Progenitor cell of endocrine pancreas (in vitro differentiated cells): ENCODE measurements around the gene ESPNL. TPM values are rescaled to one million over a fixed set of nuclear protein-coding genes. Genes with fewer than 3 reads are reported as not detected.
A peak's percentile ranks its signal among the peaks of the same experiment; 100 is the strongest.

Source experiments
- DNase-seq: peaks from one replicate; pipeline ENCODE4 v3.0.0; 2021; ENCODE audit warnings: low spot score; ENCODE audit not compliant: unreplicated experiment
- H3K27ac Mint-ChIP-seq: 2 replicates; pipeline ENCODE4 v1.8.0; 2021; ENCODE audit warnings: mild to moderate bottlenecking, moderate library complexity, mixed read lengths
- H3K27me3 Mint-ChIP-seq: 2 replicates; pipeline ENCODE4 v1.8.0; 2021; ENCODE audit warnings: mixed read lengths
- H3K36me3 Mint-ChIP-seq: 2 replicates; pipeline ENCODE4 v1.8.0; 2022; ENCODE audit warnings: mixed read lengths; ENCODE audit not compliant: insufficient read depth
- H3K4me1 Mint-ChIP-seq: 2 replicates; pipeline ENCODE4 v1.8.0; 2021; ENCODE audit warnings: low read depth, mixed read lengths
- H3K4me3 Mint-ChIP-seq: 2 replicates; pipeline ENCODE4 v1.8.0; 2021; ENCODE audit warnings: low read depth, mild to moderate bottlenecking, moderate library complexity, mixed read lengths
- H3K9me3 Mint-ChIP-seq: 2 replicates; pipeline ENCODE4 v1.8.0; 2021; ENCODE audit warnings: low read depth, mixed read lengths
- total RNA-seq: library from RNA; stranded (reverse); gene quantifications from 2 replicates; pipeline ENCODE4 v1.2.1, GENCODE V29; 2021
- TF ChIP-seq, protein P1 (sequence below): fragments of 200-600 bp; sonication (generic); IDR thresholded peaks from one replicate; pipeline ENCODE4 v1.5.0; 2021; ENCODE audit warnings: antibody characterized with exemption, mild to moderate bottlenecking; ENCODE audit not compliant: unreplicated experiment

Gene ESPNL
- total RNA-seq, 1 donor from 2014 or later: 0.31 TPM

DNA sequence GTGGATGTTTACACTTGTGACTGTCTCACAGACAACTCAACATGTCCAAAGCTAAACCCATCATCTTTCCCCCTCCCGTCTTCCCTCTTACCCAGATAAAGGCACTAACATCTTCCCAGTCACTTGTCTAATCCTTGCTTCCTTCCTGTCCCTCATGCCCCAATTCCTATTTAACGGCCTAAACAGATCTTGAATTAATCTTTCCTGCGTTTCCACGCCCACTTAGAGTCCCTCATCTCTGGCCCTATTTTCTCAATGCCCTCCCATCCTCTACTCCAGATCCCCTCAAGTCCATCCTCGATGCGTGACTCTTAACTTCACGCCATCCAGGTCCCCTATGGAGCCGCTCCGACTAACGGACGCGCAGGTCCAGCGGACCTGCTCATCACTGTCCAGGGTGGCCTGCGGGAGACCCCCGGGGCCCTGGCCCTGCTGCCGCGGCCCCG lies 40.0 kb upstream of the ESPNL start:
- TF ChIP-seq, protein P1, sequence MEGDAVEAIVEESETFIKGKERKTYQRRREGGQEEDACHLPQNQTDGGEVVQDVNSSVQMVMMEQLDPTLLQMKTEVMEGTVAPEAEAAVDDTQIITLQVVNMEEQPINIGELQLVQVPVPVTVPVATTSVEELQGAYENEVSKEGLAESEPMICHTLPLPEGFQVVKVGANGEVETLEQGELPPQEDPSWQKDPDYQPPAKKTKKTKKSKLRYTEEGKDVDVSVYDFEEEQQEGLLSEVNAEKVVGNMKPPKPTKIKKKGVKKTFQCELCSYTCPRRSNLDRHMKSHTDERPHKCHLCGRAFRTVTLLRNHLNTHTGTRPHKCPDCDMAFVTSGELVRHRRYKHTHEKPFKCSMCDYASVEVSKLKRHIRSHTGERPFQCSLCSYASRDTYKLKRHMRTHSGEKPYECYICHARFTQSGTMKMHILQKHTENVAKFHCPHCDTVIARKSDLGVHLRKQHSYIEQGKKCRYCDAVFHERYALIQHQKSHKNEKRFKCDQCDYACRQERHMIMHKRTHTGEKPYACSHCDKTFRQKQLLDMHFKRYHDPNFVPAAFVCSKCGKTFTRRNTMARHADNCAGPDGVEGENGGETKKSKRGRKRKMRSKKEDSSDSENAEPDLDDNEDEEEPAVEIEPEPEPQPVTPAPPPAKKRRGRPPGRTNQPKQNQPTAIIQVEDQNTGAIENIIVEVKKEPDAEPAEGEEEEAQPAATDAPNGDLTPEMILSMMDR: no peak
- Mint-ChIP-seq H3K36me3 (peaks cover 2% of the 10 kb centered on the region), H3K27me3 (peaks cover 3% of the 10 kb centered on the region), H3K4me3 (peak overlapping the region; percentile 82), H3K4me1 (peaks cover 36% of the 10 kb centered on the region), H3K27ac (peak overlapping the region; percentile 92), H3K9me3 (peaks cover 2% of the 10 kb centered on the region)
- DNase-seq: no peak

DNA sequence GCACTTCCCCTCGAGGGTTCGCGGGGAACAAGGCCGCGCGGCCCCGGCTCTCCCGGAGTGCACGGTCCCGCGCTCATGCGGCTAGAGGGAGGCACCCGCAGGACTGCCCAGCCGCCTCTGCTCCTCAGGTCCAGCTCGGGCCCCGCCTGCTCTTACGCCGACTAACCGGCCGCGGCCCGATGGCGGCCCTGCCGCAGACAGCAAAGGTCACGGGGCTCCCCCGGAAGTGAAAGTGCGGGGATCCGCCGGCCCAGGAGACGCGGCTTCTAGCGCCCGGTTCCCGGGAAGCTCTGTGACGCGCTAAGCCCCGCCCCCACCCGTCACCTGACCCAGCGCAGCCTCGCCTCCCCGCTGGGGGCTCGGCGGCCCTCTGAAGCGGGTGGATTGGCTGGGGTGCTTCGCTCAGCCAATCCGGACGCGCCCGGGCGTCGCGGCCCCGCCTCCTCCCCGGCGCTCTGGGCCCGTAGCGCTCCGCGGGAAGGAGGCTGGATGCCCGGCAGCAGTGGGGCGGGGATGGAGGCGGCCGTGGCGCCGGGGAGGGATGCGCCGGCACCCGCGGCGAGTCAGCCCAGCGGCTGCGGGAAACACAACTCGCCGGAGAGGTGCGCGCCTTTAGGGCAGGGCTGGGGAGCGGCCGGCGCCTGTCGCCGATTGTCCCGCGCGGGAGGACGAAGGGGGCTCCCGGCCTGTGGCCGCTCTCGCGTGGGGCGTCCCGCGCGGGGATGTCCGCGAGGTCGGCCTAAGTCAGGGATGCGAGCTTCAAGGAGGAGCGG lies 39.4 kb upstream of the ESPNL start, which contains the start of gene SCLY:
TSS of gene SCLY (plus strand) at position 460 of the 773 bp plus-strand sequence. CDS start at position 514, 54 bp downstream.
- Mint-ChIP-seq H3K4me1 (peaks cover 39% of the 10 kb centered on the region), H3K36me3 (peaks cover 4% of the 10 kb centered on the region), H3K4me3 (peak within 1 kb of the TSS; percentile 82), H3K27me3 (peaks cover 3% of the 10 kb centered on the region), H3K27ac (peak within 1 kb of the TSS; percentile 94), H3K9me3 (peaks cover 2% of the 10 kb centered on the region)
- TF ChIP-seq, protein P1: no peak
- DNase-seq: peak; percentile 95

DNA sequence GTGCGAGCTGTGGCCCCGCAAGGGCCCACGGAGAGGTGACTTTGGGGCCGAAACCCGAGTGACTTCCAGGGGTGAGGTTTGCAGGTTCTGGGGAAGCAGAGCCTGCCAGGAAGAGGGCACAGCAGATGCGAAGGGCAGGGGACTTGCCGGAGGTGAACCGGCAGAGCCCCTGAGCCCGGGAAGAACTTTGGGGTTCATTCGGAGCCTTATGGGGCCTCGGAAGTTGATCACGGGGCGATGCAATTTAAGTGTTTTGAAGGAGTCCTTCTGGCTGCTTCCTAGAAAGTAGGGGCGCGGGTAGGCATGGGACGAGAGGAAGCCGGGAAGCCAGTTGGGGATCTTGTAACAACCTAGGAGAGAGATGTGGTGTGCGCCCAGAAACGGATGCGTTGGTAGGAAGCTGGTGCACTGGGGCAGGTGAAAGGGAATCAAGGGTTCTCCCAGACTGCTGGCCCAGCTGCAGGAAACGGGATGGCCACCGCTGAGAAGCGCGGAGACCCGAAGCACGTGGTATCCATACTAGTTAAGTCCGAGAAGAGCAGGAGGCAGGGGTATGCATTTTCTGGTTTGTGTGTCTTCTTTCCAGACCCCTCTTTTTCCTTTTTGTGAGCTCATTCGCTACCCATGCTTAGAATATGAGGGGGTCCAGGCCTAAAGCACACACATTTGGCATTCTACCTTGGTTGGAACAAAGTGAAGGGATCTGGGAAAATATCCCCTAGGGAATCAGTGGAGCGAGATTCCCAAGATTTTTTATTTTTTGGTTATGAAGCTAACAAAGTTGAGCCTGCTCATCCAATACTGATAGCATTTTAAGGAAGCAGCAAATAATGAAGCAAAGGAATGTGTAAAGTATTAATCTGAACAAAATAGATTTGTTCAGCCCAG lies 38.6 kb upstream of the ESPNL start:
- Mint-ChIP-seq H3K27ac (peak overlapping the region; percentile 94), H3K36me3 (peaks cover 10% of the 10 kb centered on the region), H3K9me3 (peaks cover 4% of the 10 kb centered on the region), H3K4me1 (peaks cover 39% of the 10 kb centered on the region), H3K4me3 (peak overlapping the region; percentile 82), H3K27me3 (no peaks in the 10 kb centered on the region)
- TF ChIP-seq, protein P1: no peak
- DNase-seq: no peak

DNA sequence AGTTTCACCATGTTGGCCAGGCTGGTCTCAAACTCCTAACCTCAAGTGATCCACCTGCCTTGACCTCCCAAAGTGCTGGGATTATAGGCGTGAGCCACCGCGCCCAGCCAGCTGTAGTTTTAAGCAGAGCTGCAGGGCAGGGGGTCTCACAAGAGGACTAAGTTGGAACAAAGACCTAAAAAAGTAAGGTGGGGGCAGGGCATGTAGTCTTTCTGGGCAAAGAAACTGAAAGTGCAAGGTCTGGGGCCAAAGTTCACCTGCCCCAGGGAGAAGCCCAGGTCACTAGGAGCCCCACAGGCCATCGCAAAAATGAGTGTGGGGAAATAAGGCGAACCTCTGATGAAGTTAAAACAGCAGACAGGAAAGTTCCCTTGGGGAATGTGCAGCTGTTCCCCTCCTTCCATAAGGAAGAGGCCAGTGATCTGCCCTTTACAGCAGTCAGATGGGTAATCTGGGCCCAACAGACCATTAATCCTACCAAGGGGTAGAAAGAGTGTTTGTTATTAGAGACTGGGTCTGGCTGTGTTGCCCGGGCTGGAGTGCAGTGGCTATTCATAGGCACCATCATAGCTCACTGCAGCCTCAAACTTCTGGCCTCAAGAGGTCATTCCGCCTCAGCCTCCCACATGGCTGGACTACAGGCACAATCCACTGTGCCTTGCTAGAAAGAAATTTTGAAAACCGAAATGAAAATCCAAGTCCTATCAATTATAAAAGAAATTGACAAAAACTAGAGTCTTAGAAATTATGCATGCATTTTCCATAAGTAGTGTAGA lies 36.5 kb upstream of the ESPNL start:
- TF ChIP-seq, protein P1: no peak
- peak overlapping the region; percentile 82 for H3K4me3 Mint-ChIP-seq
- H3K4me1 Mint-ChIP-seq: peaks cover 39% of the 10 kb centered on the region
- peak overlapping the region; percentile 94 for H3K27ac Mint-ChIP-seq
- peaks cover 18% of the 10 kb centered on the region for H3K36me3 Mint-ChIP-seq
- DNase-seq: no peak
- peaks cover 6% of the 10 kb centered on the region for H3K9me3 Mint-ChIP-seq
- H3K27me3 Mint-ChIP-seq: no peaks in the 10 kb centered on the region
